Activated B cell treated with CpG ODN at 0.5 μM for 24 hours (primary cell): ENCODE results near the gene GSK3B. TPM values are rescaled to one million over a fixed set of nuclear protein-coding genes. Genes with fewer than 3 reads are reported as not detected.

ENCODE experiments used
- ATAC-seq: fragments of 200-7000 bp; cut with Tn5 transposase; one replicate; pipeline ENCODE4 v1.10.0; 2021; ENCODE audit warnings: low read depth, mild to moderate bottlenecking, moderate library complexity
- CTCF ChIA-PET: fragments of 350-600 bp; sonication (Branson Sonifier 250); formaldehyde crosslinking; loops from one replicate; lab custom pipeline; 2021; ENCODE audit warnings: antibody characterized with exemption; lab: Charles Lee
- POLR2A ChIA-PET: fragments of 350-600 bp; sonication (Branson Sonifier 250); formaldehyde crosslinking; loops from one replicate; lab custom pipeline; 2021; ENCODE audit warnings: antibody characterized with exemption; lab: Charles Lee
- DNase-seq: peaks from one replicate; pipeline ENCODE4 v3.0.0; 2022
- H3K27ac Mint-ChIP-seq: one replicate; pipeline ENCODE4 v1.8.0; 2020; ENCODE audit warnings: mixed read lengths
- H3K27me3 Mint-ChIP-seq: one replicate; pipeline ENCODE4 v1.8.0; 2021; ENCODE audit warnings: mixed read lengths
- H3K36me3 Mint-ChIP-seq: one replicate; pipeline ENCODE4 v1.8.0; 2021; ENCODE audit warnings: low read depth, mixed read lengths
- H3K4me1 Mint-ChIP-seq: one replicate; pipeline ENCODE4 v1.8.0; 2021; ENCODE audit warnings: mixed read lengths
- H3K4me3 Mint-ChIP-seq: one replicate; pipeline ENCODE4 v1.8.0; 2020; ENCODE audit warnings: mild to moderate bottlenecking, mixed read lengths
- H3K9me3 Mint-ChIP-seq: one replicate; pipeline ENCODE4 v1.8.0; 2020; ENCODE audit warnings: mixed read lengths
- CTCF ChIP-seq: fragments of 200-600 bp; IDR thresholded peaks from one replicate; pipeline ENCODE4 v1.8.0; 2022; ENCODE audit warnings: antibody characterized with exemption, mild to moderate bottlenecking
- intact Hi-C: fragments of 100-400 bp; cut with micrococcal nuclease; formaldehyde crosslinking; loops from one replicate; pipeline ENCODE4 v1.15.1; 2024
- total RNA-seq: library from RNA; stranded (reverse); gene quantifications from 2 replicates; pipeline ENCODE4 v1.2.3, GENCODE V29; 2022

The GSK3B gene
- total RNA-seq, 1 donor from 2014 or later: 35.4 TPM

GRCh38 chr3:119918992-119919933 lies 175.0 kb downstream of the GSK3B start:
- CTCF ChIA-PET: interaction anchor here (0.9 kb wide), 1 partner anchor 170 kb away, joined by 4 read pairs; no protein-coding TSS in a partner anchor
- DNase-seq (no peak), ATAC-seq (no peak)
- no peak for TF ChIP-seq CTCF
- POLR2A ChIA-PET: no interaction called here
- no peaks in the 10 kb centered on the region for H3K27me3 Mint-ChIP-seq
- H3K4me3 Mint-ChIP-seq: no peak overlapping the region
- H3K36me3 Mint-ChIP-seq: peaks cover 27% of the 10 kb centered on the region
- H3K27ac Mint-ChIP-seq: no peak overlapping the region
- no peaks in the 10 kb centered on the region for H3K9me3 Mint-ChIP-seq
- intact Hi-C loops: no loop called here
- no peaks in the 10 kb centered on the region for H3K4me1 Mint-ChIP-seq

GRCh38 chr3:119913021-119913420 lies 181.2 kb downstream of the GSK3B start:
- Mint-ChIP-seq H3K9me3 (no peaks in the 10 kb centered on the region), H3K4me1 (no peaks in the 10 kb centered on the region), H3K36me3 (peaks cover 52% of the 10 kb centered on the region), H3K4me3 (no peak overlapping the region), H3K27me3 (no peaks in the 10 kb centered on the region), H3K27ac (no peak overlapping the region)
- ChIA-PET POLR2A (no interaction called here), CTCF (no interaction called here)
- TF ChIP-seq CTCF: no peak
- DNase-seq (no peak), ATAC-seq (no peak)
- intact Hi-C loops: no loop called here

GRCh38 chr3:119912220-119912619 lies 182.0 kb downstream of the GSK3B start:
- DNase-seq: no peak
- H3K9me3 Mint-ChIP-seq: no peaks in the 10 kb centered on the region
- no peaks in the 10 kb centered on the region for H3K4me1 Mint-ChIP-seq
- no peaks in the 10 kb centered on the region for H3K27me3 Mint-ChIP-seq
- no peak for ATAC-seq
- ChIA-PET CTCF (no interaction called here), POLR2A (interaction anchor here (0.5 kb wide), 1 partner anchor 124 kb away, joined by 3 read pairs; no protein-coding TSS in a partner anchor)
- H3K36me3 Mint-ChIP-seq: peaks cover 57% of the 10 kb centered on the region
- H3K4me3 Mint-ChIP-seq: no peak overlapping the region
- no peak for TF ChIP-seq CTCF
- H3K27ac Mint-ChIP-seq: no peak overlapping the region
- intact Hi-C loops: no loop called here

GRCh38 chr3:119911748-119912147 lies 182.5 kb downstream of the GSK3B start:
- ATAC-seq (no peak), DNase-seq (no peak)
- intact Hi-C loops: no loop called here
- no peaks in the 10 kb centered on the region for H3K27me3 Mint-ChIP-seq
- H3K4me3 Mint-ChIP-seq: no peak overlapping the region
- no peak overlapping the region for H3K27ac Mint-ChIP-seq
- H3K36me3 Mint-ChIP-seq: peaks cover 59% of the 10 kb centered on the region
- TF ChIP-seq CTCF: no peak
- no peaks in the 10 kb centered on the region for H3K9me3 Mint-ChIP-seq
- ChIA-PET CTCF (no interaction called here), POLR2A (interaction anchor here (0.5 kb wide), 1 partner anchor 124 kb away, joined by 3 read pairs; no protein-coding TSS in a partner anchor)
- H3K4me1 Mint-ChIP-seq: no peaks in the 10 kb centered on the region

GRCh38 chr3:119902061-119902460 lies 192.2 kb downstream of the GSK3B start:
- H3K4me1 Mint-ChIP-seq: no peaks in the 10 kb centered on the region
- H3K9me3 Mint-ChIP-seq: no peaks in the 10 kb centered on the region
- H3K36me3 Mint-ChIP-seq: peaks cover 32% of the 10 kb centered on the region
- no peak for TF ChIP-seq CTCF
- intact Hi-C loops: no loop called here
- no peak overlapping the region for H3K4me3 Mint-ChIP-seq
- no peak overlapping the region for H3K27ac Mint-ChIP-seq
- ATAC-seq: no peak
- CTCF ChIA-PET: interaction anchor here (3.4 kb wide), 1 partner anchor 245 kb away, joined by 10 read pairs; no protein-coding TSS in a partner anchor
- DNase-seq: no peak
- POLR2A ChIA-PET: no interaction called here
- no peaks in the 10 kb centered on the region for H3K27me3 Mint-ChIP-seq
